Muscle of leg (tissue), 11 donors: ENCODE measurements around the gene NEK10. TPM values are rescaled to one million over a fixed set of nuclear protein-coding genes. Genes with fewer than 3 reads are reported as not detected.
"Not testable (repeated sequence)": the region's sequence is repeated elsewhere in the genome, so short reads cannot be mapped to it uniquely, and the experiment has no call there.

Experiments used
- DNase-seq: peaks from one replicate; pipeline ENCODE4 v3.0.0; 2013
- H3K27ac ChIP-seq: one replicate; pipeline ENCODE4 v1.5.1; 2013; ENCODE audit warnings: mild to moderate bottlenecking, low read length, control low read depth
- H3K27me3 ChIP-seq: one replicate; pipeline ENCODE4 v1.6.1; 2013; ENCODE audit warnings: low read length; ENCODE audit not compliant: control insufficient read depth, insufficient read depth
- H3K36me3 ChIP-seq: one replicate; pipeline ENCODE4 v1.6.1; 2013; ENCODE audit warnings: low read length; ENCODE audit not compliant: control insufficient read depth, insufficient read depth
- H3K4me1 ChIP-seq: one replicate; pipeline ENCODE4 v1.6.1; 2013; ENCODE audit warnings: low read length; ENCODE audit not compliant: control insufficient read depth, insufficient read depth
- H3K4me3 ChIP-seq: one replicate; pipeline ENCODE4 v1.5.1; 2013; ENCODE audit warnings: low read length, control low read depth
- H3K9me3 ChIP-seq: replicated peaks from 2 replicates; pipeline ENCODE4 v1.6.1; 2013; ENCODE audit warnings: low read depth, low read length; ENCODE audit not compliant: control insufficient read depth
- WGBS: methylation state at CpG from one replicate; pipeline ENCODE4 v1.1.5; 2013; ENCODE audit warnings: missing lambda C conversion rate; ENCODE audit not compliant: insufficient coverage; 5-methylcytosine and 5-hydroxymethylcytosine counted together
- polyA plus RNA-seq, 8 donors: library from polyadenylated mRNA; unstranded; fragments of 120-200 nt; gene quantifications; one replicate each; pipeline versions ENCODE4 v1.2.1 to v1.2.3, GENCODE V29; 2013; ENCODE audit warnings: inconsistent platforms in 1 of 8, low replicate concordance in 1 of 8; ENCODE audit not compliant: insufficient read length in 8 of 8, insufficient read depth in 1 of 8
- total RNA-seq: library from RNA; stranded (reverse); fragments of 120-200 nt; gene quantifications from one replicate; pipeline ENCODE4 v1.2.4, GENCODE V29; 2013

Gene NEK10
- total and polyA plus RNA-seq, 9 donors: 1.7 to 6.6 (median 3.3) TPM

GRCh38 chr3:27335571-27335970 lies 33.6 kb downstream of the NEK10 start:
- no peaks in the 10 kb centered on the region for H3K36me3 ChIP-seq
- no CpG with 5 or more reads among the region's 1 CpG for WGBS
- no peaks in the 10 kb centered on the region for H3K27me3 ChIP-seq
- no peak overlapping the region for H3K4me3 ChIP-seq
- no peaks in the 10 kb centered on the region for H3K9me3 ChIP-seq
- DNase-seq: no peak
- no peak overlapping the region for H3K27ac ChIP-seq
- H3K4me1 ChIP-seq: peaks cover 2% of the 10 kb centered on the region

GRCh38 chr3:27333843-27334242 lies 35.3 kb downstream of the NEK10 start:
- Histone ChIP-seq H3K4me3 (no peak overlapping the region), H3K4me1 (peaks cover 2% of the 10 kb centered on the region), H3K36me3 (no peaks in the 10 kb centered on the region), H3K27me3 (no peaks in the 10 kb centered on the region), H3K27ac (no peak overlapping the region), H3K9me3 (no peaks in the 10 kb centered on the region)
- no peak for DNase-seq

DNA sequence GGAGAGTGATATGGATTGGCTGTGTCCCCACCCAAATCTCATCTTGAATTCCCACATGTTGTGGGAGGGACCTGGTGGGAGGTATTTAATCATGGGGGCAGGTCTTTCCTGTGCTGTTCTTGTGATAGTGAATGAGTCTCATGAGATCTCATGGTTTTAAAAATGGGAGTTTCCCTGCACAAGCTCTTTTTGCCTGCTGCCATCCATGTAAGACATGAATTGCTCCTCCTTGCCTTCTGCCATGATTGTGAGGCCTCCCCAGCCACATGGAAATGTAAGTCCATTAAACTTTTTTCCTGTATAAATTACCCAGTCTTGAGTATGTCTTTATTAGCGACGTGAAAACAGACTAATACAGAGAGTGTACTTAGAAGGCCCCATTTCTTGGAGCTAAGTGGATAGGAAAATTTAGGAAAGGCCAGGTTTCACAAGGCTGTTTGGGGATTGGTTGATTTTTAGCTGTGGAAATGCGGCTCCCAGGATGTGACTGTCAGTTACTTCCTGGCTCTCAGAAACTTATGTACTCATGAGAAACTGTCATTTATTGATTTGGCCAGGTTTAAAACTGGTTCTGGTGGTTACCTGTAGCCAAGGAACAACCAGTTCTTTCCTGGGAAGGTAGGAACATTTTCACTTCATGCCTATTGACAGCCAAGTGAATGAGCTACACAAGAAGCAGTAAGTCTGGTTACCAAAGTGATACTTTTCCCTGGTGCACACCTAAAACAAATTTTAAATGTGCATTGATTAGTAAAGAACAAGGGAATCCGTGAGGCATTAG lies 40.0 kb downstream of the NEK10 start:
- not testable (repeated sequence) for H3K4me3 ChIP-seq, H3K36me3 ChIP-seq, H3K27ac ChIP-seq, DNase-seq, H3K9me3 ChIP-seq, H3K27me3 ChIP-seq
- peaks cover 20% of the 10 kb centered on the region for H3K4me1 ChIP-seq
- 100% methylated on average over 2 of the region's 4 CpGs for WGBS

DNA sequence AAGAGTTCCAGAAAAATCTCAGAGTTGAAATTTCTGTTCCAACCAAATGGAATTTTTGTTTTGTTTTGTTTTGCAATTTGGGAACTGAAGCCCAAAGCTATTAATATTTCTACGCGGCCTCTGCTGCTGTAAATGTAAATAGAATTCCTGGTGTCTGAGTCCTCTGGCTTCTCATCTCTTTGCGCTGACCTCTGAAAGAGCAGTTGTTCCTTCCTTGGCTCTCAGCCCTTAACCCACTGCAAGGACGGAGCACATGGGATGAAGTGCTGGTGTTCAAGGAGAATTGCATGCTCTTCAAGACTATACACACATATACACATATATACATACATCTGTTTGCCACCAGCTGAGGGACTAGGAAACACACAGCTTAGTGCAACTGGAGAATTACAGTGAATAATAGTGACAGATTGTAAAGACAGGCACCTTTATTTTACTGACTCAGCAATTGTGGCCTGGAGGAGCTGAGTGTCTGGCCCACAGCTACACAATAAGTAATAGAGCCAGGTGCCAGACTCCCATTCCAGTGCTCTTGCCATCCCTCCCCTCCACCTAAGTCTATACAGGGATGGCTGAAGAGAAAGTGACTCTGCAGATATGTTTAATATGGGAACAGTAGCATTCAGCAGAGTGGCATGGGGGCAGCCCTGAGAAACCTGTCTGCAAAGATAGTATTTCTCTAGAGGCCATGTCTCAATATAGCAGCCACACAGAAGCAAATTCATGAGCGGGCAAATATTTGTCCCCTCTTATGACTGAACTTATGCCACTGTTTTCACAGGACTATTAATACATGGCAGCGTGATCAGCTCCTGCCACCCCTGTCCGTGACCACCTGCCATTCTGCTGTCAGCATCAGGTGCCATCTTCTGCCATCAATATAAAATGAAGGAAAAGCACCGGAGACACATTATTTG lies 42.3 kb downstream of the NEK10 start:
- no peak overlapping the region for H3K4me3 ChIP-seq

DNA sequence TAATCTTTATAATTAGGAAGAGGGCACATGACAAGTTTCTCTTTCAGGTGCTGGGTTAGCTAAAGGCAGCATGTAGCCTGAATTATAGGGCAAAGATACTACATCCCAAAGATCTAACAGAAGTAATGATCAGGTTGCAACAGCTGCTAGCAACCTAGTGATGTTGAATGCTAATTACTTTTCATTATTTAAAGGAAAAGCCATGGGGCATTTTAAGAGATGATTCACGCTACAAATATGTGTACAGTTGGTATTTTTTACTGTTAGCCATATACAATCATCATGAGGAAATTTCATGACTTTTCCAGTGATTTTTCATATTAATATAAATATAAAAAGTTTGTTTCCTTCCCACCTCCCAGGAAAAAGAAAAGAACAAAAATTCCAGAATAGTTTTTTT lies 43.0 kb downstream of the NEK10 start:
- WGBS: no CpG with 5 or more reads among the region's 1 CpG
- Histone ChIP-seq H3K27ac (peak overlapping the region; percentile 45), H3K9me3 (no peaks in the 10 kb centered on the region), H3K27me3 (no peaks in the 10 kb centered on the region), H3K36me3 (no peaks in the 10 kb centered on the region), H3K4me3 (no peak overlapping the region), H3K4me1 (peaks cover 19% of the 10 kb centered on the region)
- DNase-seq: peak; percentile 13

More for the DNA sequence above, 42.3 kb downstream of the NEK10 start:
- H3K9me3 ChIP-seq: no peaks in the 10 kb centered on the region
- WGBS: 38% methylated on average over 4 of the region's 8 CpGs
- H3K4me1 ChIP-seq: peaks cover 19% of the 10 kb centered on the region
- no peaks in the 10 kb centered on the region for H3K27me3 ChIP-seq
- H3K27ac ChIP-seq: peak overlapping the region; percentile 57
- no peaks in the 10 kb centered on the region for H3K36me3 ChIP-seq
- peak; percentile 91 for DNase-seq

DNA sequence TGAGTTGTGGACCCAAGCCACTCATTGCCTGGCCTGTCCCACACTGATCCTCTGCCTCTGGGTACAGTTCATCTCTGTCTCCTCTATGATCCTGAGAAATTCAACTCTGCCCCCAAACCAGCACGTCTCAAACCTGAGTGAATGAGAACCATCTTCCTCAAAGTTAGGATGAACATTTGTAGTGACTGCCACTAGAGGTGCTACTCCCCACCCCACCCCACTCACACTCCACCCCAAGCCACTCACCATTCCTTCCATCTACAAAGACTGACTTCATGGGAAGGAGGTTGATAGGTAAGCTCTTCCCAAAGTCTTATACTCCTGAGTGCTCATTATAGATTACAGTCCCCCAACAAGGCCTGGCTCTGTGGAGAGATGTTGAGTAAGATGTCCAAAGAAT lies 43.8 kb downstream of the NEK10 start:
- H3K36me3 ChIP-seq: no peaks in the 10 kb centered on the region
- H3K27ac ChIP-seq: peak overlapping the region; percentile 45
- no CpG with 5 or more reads among the region's 1 CpG for WGBS
- H3K4me3 ChIP-seq: no peak overlapping the region
- H3K4me1 ChIP-seq: peaks cover 19% of the 10 kb centered on the region
- H3K27me3 ChIP-seq: no peaks in the 10 kb centered on the region
- no peaks in the 10 kb centered on the region for H3K9me3 ChIP-seq
- no peak for DNase-seq

- H3K36me3 ChIP-seq: no peaks in the 10 kb centered on the region
- H3K4me1 ChIP-seq: peaks cover 20% of the 10 kb centered on the region
- no peak for DNase-seq
- no peaks in the 10 kb centered on the region for H3K9me3 ChIP-seq
- no peak overlapping the region for H3K27ac ChIP-seq
- no peaks in the 10 kb centered on the region for H3K27me3 ChIP-seq
- 71% methylated on average over 2 of the region's 2 CpGs for WGBS
- no peak overlapping the region for H3K4me3 ChIP-seq
Measured at GRCh38 chr3:27324686-27325085, 44.5 kb downstream of the NEK10 start.

- Histone ChIP-seq H3K9me3 (no peaks in the 10 kb centered on the region), H3K36me3 (no peaks in the 10 kb centered on the region), H3K4me1 (peaks cover 21% of the 10 kb centered on the region), H3K27me3 (no peaks in the 10 kb centered on the region), H3K27ac (no peak overlapping the region), H3K4me3 (no peak overlapping the region)
- no CpG with 5 or more reads among the region's 3 CpGs for WGBS
- DNase-seq: no peak
Measured at GRCh38 chr3:27323087-27323570, 46.1 kb downstream of the NEK10 start.

GRCh38 chr3:27322634-27323033 lies 46.5 kb downstream of the NEK10 start:
- no peaks in the 10 kb centered on the region for H3K9me3 ChIP-seq
- H3K4me3 ChIP-seq: no peak overlapping the region
- no peaks in the 10 kb centered on the region for H3K27me3 ChIP-seq
- peaks cover 21% of the 10 kb centered on the region for H3K4me1 ChIP-seq
- no peak overlapping the region for H3K27ac ChIP-seq
- DNase-seq: no peak
- no peaks in the 10 kb centered on the region for H3K36me3 ChIP-seq

DNA sequence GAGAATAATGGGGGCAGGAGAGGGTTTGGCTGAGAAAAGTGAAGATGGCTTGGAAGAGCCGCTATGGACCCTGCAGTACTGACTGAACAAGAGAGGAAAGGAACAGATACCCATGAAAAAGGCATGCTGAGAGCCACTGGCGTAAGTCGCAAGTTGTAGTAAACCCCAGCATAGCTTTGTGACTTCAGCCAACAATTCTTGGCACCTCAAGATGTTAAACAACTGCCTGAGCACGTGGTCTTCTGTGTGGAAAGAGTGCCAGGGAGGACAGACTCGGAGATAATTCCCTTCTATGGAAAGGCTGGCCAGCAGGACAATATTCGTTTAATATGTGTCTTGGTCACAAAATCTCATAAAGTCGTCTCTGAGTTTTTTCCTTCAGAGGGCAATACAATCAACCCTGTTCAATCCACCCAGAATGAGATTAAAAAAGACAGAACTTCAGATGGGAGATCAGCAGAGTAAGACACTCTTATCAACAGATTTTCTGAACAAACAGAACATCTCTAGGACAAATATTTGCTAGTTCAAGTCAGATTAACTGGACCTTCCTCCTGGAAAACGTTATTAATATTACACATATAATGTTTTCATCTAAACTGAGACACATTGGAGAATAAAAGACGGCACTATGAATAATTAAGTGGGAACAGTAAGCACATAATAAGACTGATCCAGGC lies 49.2 kb downstream of the NEK10 start:
- peak; percentile 63 for DNase-seq
- H3K9me3 ChIP-seq: no peaks in the 10 kb centered on the region
- no peak overlapping the region for H3K4me3 ChIP-seq
- peak overlapping the region; percentile 26 for H3K27ac ChIP-seq
- no peaks in the 10 kb centered on the region for H3K27me3 ChIP-seq
- H3K4me1 ChIP-seq: peaks cover 6% of the 10 kb centered on the region
- no peaks in the 10 kb centered on the region for H3K36me3 ChIP-seq
- WGBS: 56% methylated on average over 5 of the region's 9 CpGs
